ENCODE measurements around the gene DGKA. TPM values are rescaled to one million over a fixed set of nuclear protein-coding genes. Genes with fewer than 3 reads are reported as not detected.

Gene DGKA
- total and polyA plus RNA-seq, 7 experiments from 2014 or later = 259 to 1,507 (median 895) TPM

Other genes with a start within 250 kb of the DGKA start
- gene ITGA7, start 223.3 kb upstream of the DGKA start, total RNA-seq = 1 to 10 TPM; 1.4 to 4.6 (median 3.6) TPM
- not detected for gene ITGA7, start 223.3 kb upstream of the DGKA start, polyA plus RNA-seq
- gene BLOC1S1, start 215.1 kb upstream of the DGKA start, total RNA-seq = 100 to 1,000 TPM in 1 of 5 experiments, 10 to 100 TPM in 4; 37.6 to 112 (median 71.5) TPM
- gene BLOC1S1, start 215.1 kb upstream of the DGKA start, polyA plus RNA-seq = 100 to 1,000 TPM in 1 of 2 donors, 10 to 100 TPM in 1; 83.5 to 102 TPM
- 10 to 100 TPM; 14.6 to 24.9 (median 15.9) TPM for gene RDH5, start 210.8 kb upstream of the DGKA start, total RNA-seq
- 1 to 10 TPM in 1 of 2 donors, under 1 TPM in 1; 0.67 to 1.3 TPM for gene RDH5, start 210.8 kb upstream of the DGKA start, polyA plus RNA-seq
- gene CD63, start 202.2 kb upstream of the DGKA start, total RNA-seq = 100 to 1,000 TPM in 2 of 5 experiments, 10 to 100 TPM in 3; 43.2 to 216 (median 54.3) TPM
- gene CD63, start 202.2 kb upstream of the DGKA start, polyA plus RNA-seq = 10 to 100 TPM; 68.7 to 69.8 TPM
- gene GDF11, start 188.0 kb upstream of the DGKA start, total RNA-seq = 10 to 100 TPM in 3 of 5 experiments, 1 to 10 TPM in 2; 6.6 to 16.2 (median 12.0) TPM
- under 1 TPM; 0.79 TPM for gene GDF11, start 188.0 kb upstream of the DGKA start, polyA plus RNA-seq
- gene SARNP, start 113.4 kb upstream of the DGKA start, total RNA-seq = 10 to 100 TPM; 28.0 to 73.0 (median 41.7) TPM
- 100 to 1,000 TPM in 1 of 2 donors, 10 to 100 TPM in 1; 89.7 to 115 TPM for gene SARNP, start 113.4 kb upstream of the DGKA start, polyA plus RNA-seq
- 10 to 100 TPM; 12.3 to 67.3 (median 40.5) TPM for gene ORMDL2, start 113.1 kb upstream of the DGKA start, total RNA-seq
- gene ORMDL2, start 113.1 kb upstream of the DGKA start, polyA plus RNA-seq = 100 to 1,000 TPM in 1 of 2 donors, 10 to 100 TPM in 1; 96.0 to 107 TPM
- 10 to 100 TPM; 20.3 to 36.1 (median 35.9) TPM for gene DNAJC14, start 101.6 kb upstream of the DGKA start, total RNA-seq
- 10 to 100 TPM; 31.9 to 50.4 TPM for gene DNAJC14, start 101.6 kb upstream of the DGKA start, polyA plus RNA-seq
- gene MMP19, start 88.2 kb upstream of the DGKA start, total RNA-seq = under 1 TPM in 4 of 5 experiments, not detected in 1; 0.24 to 0.84 (median 0.54) TPM
- not detected for gene MMP19, start 88.2 kb upstream of the DGKA start, polyA plus RNA-seq
- gene PYM1, start 3.3 kb upstream of the DGKA start, total RNA-seq = 10 to 100 TPM; 18.5 to 46.9 (median 35.0) TPM
- gene PYM1, start 3.3 kb upstream of the DGKA start, polyA plus RNA-seq = 10 to 100 TPM; 62.1 to 70.7 TPM
- gene PMEL, start 34.9 kb downstream of the DGKA start, total RNA-seq = not detected
- under 1 TPM; 0.09 to 0.57 TPM for gene PMEL, start 34.9 kb downstream of the DGKA start, polyA plus RNA-seq
- gene CDK2, start 35.7 kb downstream of the DGKA start, total RNA-seq = 10 to 100 TPM; 19.0 to 77.2 (median 24.1) TPM
- gene CDK2, start 35.7 kb downstream of the DGKA start, polyA plus RNA-seq = 1 to 10 TPM; 7.0 to 9.6 TPM
- 100 to 1,000 TPM in 1 of 5 experiments, 10 to 100 TPM in 4; 45.2 to 109 (median 62.7) TPM for gene RAB5B, start 42.9 kb downstream of the DGKA start, total RNA-seq
- gene RAB5B, start 42.9 kb downstream of the DGKA start, polyA plus RNA-seq = 10 to 100 TPM; 69.6 to 86.7 TPM
- 10 to 100 TPM in 1 of 5 experiments, 1 to 10 TPM in 4; 1.9 to 10.4 (median 7.1) TPM for gene SUOX, start 66.1 kb downstream of the DGKA start, total RNA-seq
- gene SUOX, start 66.1 kb downstream of the DGKA start, polyA plus RNA-seq = under 1 TPM; 0.14 to 0.21 TPM
- gene IKZF4, start 89.9 kb downstream of the DGKA start, total RNA-seq = 10 to 100 TPM in 1 of 5 experiments, 1 to 10 TPM in 4; 3.6 to 37.8 (median 5.3) TPM
- 1 to 10 TPM in 1 of 2 donors, under 1 TPM in 1; 0.54 to 2.0 TPM for gene IKZF4, start 89.9 kb downstream of the DGKA start, polyA plus RNA-seq
- 10 to 100 TPM; 40.8 to 64.5 (median 46.4) TPM for gene RPS26, start 110.8 kb downstream of the DGKA start, total RNA-seq
- gene RPS26, start 110.8 kb downstream of the DGKA start, polyA plus RNA-seq = 100 to 1,000 TPM; 578 to 717 TPM
- 1 to 10 TPM; 1.0 to 6.4 (median 1.9) TPM for gene ERBB3, start 149.0 kb downstream of the DGKA start, total RNA-seq
- gene ERBB3, start 149.0 kb downstream of the DGKA start, polyA plus RNA-seq = under 1 TPM; 0.22 to 0.51 TPM
- 100 to 1,000 TPM in 3 of 5 experiments, 10 to 100 TPM in 2; 61.7 to 254 (median 109) TPM for gene PA2G4, start 173.4 kb downstream of the DGKA start, total RNA-seq
- 100 to 1,000 TPM; 216 to 218 TPM for gene PA2G4, start 173.4 kb downstream of the DGKA start, polyA plus RNA-seq
- 1,000 to 10,000 TPM; 3,787 to 6,048 (median 5,952) TPM for gene RPL41, start 185.5 kb downstream of the DGKA start, total RNA-seq
- gene RPL41, start 185.5 kb downstream of the DGKA start, polyA plus RNA-seq = over 10,000 TPM in 1 of 2 donors, 1,000 to 10,000 TPM in 1; 6,745 to 10,251 TPM
- gene ZC3H10, start 187.1 kb downstream of the DGKA start, total RNA-seq = 10 to 100 TPM in 3 of 5 experiments, 1 to 10 TPM in 2; 7.8 to 16.3 (median 13.3) TPM
- 1 to 10 TPM; 2.4 to 4.1 TPM for gene ZC3H10, start 187.1 kb downstream of the DGKA start, polyA plus RNA-seq
- 100 to 1,000 TPM; 121 to 300 (median 221) TPM for gene ESYT1, start 197.1 kb downstream of the DGKA start, total RNA-seq
- gene ESYT1, start 197.1 kb downstream of the DGKA start, polyA plus RNA-seq = 100 to 1,000 TPM; 282 to 353 TPM
- gene MYL6B, start 221.4 kb downstream of the DGKA start, total RNA-seq = 10 to 100 TPM in 2 of 5 experiments, 1 to 10 TPM in 3; 3.7 to 60.3 (median 8.9) TPM
- 1 to 10 TPM; 5.6 to 6.7 TPM for gene MYL6B, start 221.4 kb downstream of the DGKA start, polyA plus RNA-seq
- 1,000 to 10,000 TPM in 1 of 5 experiments, 100 to 1,000 TPM in 4; 428 to 1,509 (median 467) TPM for gene MYL6, start 227.2 kb downstream of the DGKA start, total RNA-seq
- gene MYL6, start 227.2 kb downstream of the DGKA start, polyA plus RNA-seq = 1,000 to 10,000 TPM; 1,845 to 2,144 TPM